Left ventricle myocardium inferior (tissue), 1 donor: ENCODE data around the gene EZR. TPM values are rescaled to one million over a fixed set of nuclear protein-coding genes. Genes with fewer than 3 reads are reported as not detected.

Source experiments
- DNase-seq: peaks from one replicate; pipeline ENCODE4 v3.0.0-alpha.2; 2020
- H3K27ac ChIP-seq: fragments of 200-600 bp; replicated peaks from 2 replicates; pipeline ENCODE4 v1.8.0; 2021
- H3K27me3 ChIP-seq: fragments of 200-600 bp; 2 replicates; pipeline ENCODE4 v1.8.0; 2021; ENCODE audit warnings: low read depth
- H3K36me3 ChIP-seq: fragments of 200-600 bp; 2 replicates; pipeline ENCODE4 v1.8.0; 2021
- H3K4me1 ChIP-seq: fragments of 200-600 bp; 2 replicates; pipeline ENCODE4 v1.8.0; 2021
- H3K4me3 ChIP-seq: fragments of 200-600 bp; 2 replicates; pipeline ENCODE4 v1.8.0; 2021; ENCODE audit warnings: mild to moderate bottlenecking, moderate library complexity
- H3K9me3 ChIP-seq: fragments of 200-600 bp; replicated peaks from 2 replicates; pipeline ENCODE4 v1.8.0; 2021
- intact Hi-C: fragments of 100-400 bp; cut with micrococcal nuclease; formaldehyde crosslinking; loops from one replicate; pipeline ENCODE4 v1.11.0; 2022
- total RNA-seq: library from RNA; stranded (reverse); fragmentation: NEBNext Ultra II Directional; extraction: Animal tissue kit (Norgen Biotek cat#: 25700); gene quantifications from one replicate; pipeline ENCODE4 v1.2.1, GENCODE V29; 2021
- TF ChIP-seq, protein P1 (sequence below): fragments of 200-600 bp; IDR thresholded peaks from 2 replicates; pipeline ENCODE4 v1.8.0; 2021; ENCODE audit warnings: antibody characterized with exemption, mild to moderate bottlenecking, borderline replicate concordance
- donor health status: DM: no; HTN: yes; CAD: no; lungs with severe emphysema.

Gene EZR
- total RNA-seq, 1 donor from 2014 or later, result 242 TPM

DNA sequence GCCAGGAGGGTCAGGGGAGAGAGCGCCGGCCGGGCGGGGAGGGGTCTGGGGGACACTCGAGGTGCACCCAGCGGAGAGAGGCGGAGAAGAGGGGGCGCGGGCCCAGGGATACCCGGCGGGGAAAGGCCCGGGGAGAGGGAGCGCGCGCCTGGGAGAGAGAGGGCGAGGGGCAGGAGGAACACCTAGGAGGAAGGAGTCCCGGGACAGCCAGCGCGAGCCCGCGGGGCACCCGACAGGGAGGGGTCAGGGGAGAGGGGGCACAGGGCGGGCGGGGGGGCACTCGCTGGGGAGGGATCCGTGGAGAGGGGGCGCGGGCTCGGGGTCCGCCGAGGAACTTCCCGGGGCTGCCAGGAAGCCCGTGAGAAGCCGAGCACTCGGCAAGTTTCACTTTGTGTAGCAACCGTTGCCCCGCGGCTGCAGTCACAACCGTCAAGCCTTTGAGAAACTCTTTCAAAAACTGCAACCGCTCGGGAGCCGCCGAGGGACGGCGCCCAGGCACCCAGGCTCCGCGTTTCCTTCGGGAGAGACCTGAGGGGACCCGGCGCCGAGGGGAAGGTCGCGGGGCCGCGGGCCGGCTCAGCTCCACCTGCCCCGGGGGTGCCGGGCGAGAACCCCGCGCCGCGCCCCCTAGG is 471 bp downstream of the EZR start:
- intact Hi-C loops, result no loop called here
- H3K4me1 ChIP-seq, result peaks cover 55% of the 10 kb centered on the region

DNA sequence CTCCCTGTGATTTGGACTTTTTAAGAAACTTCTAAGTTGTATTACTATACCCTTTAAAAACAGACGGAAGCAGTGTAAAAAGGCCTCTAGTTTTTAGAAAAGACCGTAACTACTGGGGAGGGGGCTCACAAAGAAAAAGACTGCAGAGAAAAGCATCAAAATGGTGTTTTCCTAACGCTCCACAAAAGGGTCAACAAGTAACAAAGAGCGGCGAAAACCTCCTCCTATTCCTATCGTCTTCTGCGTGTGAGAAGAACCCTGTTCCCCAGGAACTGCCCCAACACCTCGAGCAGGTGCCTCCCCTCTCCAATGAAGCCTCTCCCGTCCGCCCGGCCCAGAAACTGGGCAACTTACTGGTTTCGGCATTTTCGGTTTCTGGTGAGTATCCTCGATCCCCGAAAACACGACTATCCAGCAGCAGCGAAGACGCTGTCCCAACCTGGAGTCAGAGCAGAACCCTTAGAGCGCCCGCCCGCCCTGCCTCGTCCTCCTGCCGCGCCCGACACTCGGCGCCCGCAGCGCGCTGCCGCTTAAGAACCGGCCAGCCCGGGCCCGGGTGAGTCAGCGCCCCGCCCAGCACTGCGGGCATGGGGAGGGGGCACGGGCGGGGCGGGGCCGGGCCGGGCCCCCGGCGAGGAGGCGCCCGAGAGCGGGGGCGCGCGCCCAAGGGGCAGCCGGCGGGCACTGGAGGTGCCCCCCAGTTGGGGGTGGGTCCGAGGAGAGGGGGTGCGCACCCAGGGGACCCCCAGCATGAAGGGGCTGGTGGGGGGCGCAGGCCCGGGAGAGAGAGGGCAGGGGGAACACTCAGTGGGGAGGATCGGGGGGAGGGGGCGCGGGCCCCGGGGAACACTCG is 1.2 kb downstream of the EZR start:
- no peaks in the 10 kb centered on the region for H3K27me3 ChIP-seq
- H3K36me3 ChIP-seq, result no peaks in the 10 kb centered on the region
- peak; percentile 81 for DNase-seq
- H3K4me3 ChIP-seq, result peak overlapping the region; percentile 94
- TF ChIP-seq, protein P1, sequence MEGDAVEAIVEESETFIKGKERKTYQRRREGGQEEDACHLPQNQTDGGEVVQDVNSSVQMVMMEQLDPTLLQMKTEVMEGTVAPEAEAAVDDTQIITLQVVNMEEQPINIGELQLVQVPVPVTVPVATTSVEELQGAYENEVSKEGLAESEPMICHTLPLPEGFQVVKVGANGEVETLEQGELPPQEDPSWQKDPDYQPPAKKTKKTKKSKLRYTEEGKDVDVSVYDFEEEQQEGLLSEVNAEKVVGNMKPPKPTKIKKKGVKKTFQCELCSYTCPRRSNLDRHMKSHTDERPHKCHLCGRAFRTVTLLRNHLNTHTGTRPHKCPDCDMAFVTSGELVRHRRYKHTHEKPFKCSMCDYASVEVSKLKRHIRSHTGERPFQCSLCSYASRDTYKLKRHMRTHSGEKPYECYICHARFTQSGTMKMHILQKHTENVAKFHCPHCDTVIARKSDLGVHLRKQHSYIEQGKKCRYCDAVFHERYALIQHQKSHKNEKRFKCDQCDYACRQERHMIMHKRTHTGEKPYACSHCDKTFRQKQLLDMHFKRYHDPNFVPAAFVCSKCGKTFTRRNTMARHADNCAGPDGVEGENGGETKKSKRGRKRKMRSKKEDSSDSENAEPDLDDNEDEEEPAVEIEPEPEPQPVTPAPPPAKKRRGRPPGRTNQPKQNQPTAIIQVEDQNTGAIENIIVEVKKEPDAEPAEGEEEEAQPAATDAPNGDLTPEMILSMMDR, result no peak
- H3K9me3 ChIP-seq, result no peaks in the 10 kb centered on the region
- peak overlapping the region; percentile 96 for H3K27ac ChIP-seq
- H3K4me1 ChIP-seq, result peaks cover 63% of the 10 kb centered on the region
- intact Hi-C loops, result no loop called here

More for the DNA sequence above, 471 bp downstream of the EZR start:
- Histone ChIP-seq H3K27me3 (no peaks in the 10 kb centered on the region), H3K36me3 (no peaks in the 10 kb centered on the region), H3K4me3 (peak overlapping the region; percentile 94), H3K9me3 (no peaks in the 10 kb centered on the region), H3K27ac (peak overlapping the region; percentile 96)
- DNase-seq, result peak; percentile 55
- TF ChIP-seq, protein P1, result no peak

DNA sequence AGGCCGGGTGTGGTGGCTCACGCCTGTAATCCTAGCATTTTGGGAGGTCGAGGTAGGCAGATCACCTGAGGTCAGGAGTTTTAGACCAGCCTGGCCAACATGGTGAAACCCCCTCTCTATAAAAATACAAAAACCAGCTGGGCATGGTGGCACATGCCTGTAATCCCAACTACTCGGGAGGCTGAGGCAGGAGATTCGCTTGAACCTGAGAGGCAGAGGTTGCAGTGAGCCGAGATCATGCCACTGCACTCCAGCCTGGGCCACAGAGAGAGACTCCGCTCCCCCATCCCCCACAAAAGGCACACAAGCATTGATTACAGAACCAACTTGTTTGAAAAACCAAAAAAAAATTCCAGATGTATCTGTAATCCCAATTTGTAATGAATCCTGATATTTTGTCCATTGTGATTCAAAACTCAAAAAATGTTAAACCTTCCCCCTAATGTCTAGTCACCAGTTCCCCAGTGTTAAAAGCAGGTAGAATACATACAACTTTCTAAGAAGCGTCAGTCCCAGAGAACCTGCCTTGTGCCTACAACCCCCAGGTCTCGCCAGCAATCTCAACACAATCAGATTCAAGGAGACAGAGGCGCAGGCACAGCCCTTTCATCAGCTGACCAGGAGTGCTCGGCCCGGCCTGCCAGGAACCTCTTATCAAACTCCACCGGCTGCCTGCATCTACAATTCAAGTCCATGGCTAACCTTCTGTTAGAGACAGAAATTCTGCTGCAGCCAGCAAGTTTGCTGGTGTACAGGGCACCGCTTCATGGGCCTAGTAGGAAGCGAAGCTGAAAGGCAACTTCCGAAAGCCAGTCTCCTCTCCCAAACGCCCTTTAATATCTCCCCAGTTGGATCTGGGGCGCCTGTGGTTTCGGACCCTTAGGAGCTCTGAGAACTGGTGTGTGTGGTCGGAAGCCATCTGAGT is 2.1 kb downstream of the EZR start:
- peak overlapping the region; percentile 96 for H3K27ac ChIP-seq

DNA sequence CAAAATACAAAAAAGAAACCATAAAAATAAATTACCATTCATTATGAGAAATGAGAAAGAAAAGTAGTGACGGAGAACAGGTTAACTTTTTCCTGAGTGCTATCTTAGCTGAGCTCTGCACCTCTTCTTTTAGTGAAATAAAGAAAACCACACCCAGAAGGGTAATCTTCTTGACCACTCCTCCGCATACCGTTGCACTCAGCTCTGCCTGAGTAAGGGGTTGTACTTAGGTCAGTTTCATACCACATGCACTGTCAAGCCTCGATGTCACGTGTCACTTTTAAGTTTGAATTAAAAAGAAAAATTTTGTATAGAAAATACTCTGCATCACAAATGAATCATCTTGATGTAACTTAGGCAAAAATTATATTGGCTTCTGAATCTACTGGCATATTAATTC is 2.8 kb downstream of the EZR start:
- DNase-seq, result no peak
- no peaks in the 10 kb centered on the region for H3K9me3 ChIP-seq
- H3K27ac ChIP-seq, result peak overlapping the region; percentile 96
- TF ChIP-seq, protein P1, result no peak
- H3K4me1 ChIP-seq, result peaks cover 79% of the 10 kb centered on the region
- H3K27me3 ChIP-seq, result no peaks in the 10 kb centered on the region
- peak overlapping the region; percentile 94 for H3K4me3 ChIP-seq
- intact Hi-C loops, result no loop called here
- no peaks in the 10 kb centered on the region for H3K36me3 ChIP-seq

More for the DNA sequence above, 2.1 kb downstream of the EZR start:
- Histone ChIP-seq H3K9me3 (no peaks in the 10 kb centered on the region), H3K4me3 (peak overlapping the region; percentile 94), H3K4me1 (peaks cover 72% of the 10 kb centered on the region), H3K36me3 (no peaks in the 10 kb centered on the region), H3K27me3 (no peaks in the 10 kb centered on the region)
- TF ChIP-seq, protein P1, result no peak
- intact Hi-C loops, result no loop called here
- DNase-seq, result peak; percentile 57

- Histone ChIP-seq H3K9me3 (no peaks in the 10 kb centered on the region), H3K4me1 (peaks cover 83% of the 10 kb centered on the region), H3K27ac (peak overlapping the region; percentile 96), H3K36me3 (no peaks in the 10 kb centered on the region), H3K4me3 (peak overlapping the region; percentile 94), H3K27me3 (no peaks in the 10 kb centered on the region)
- DNase-seq, result no peak
- TF ChIP-seq, protein P1, result no peak
- intact Hi-C loops, result no loop called here
Measured at GRCh38 chr6:158815907-158816306, 3.3 kb downstream of the EZR start.
